Body of pancreas (tissue), 4 donors: Measurements from ENCODE around the gene CEACAM4.

Experiments
- POLR2A ChIP-seq, 3 donors: fragments of 450-650 bp; IDR thresholded peaks; one replicate each; pipeline ENCODE4 v1.6.1; 2016; ENCODE audit warnings: antibody characterized with exemption in 3 of 3, mild to moderate bottlenecking in 2 of 3
- TF ChIP-seq, protein P1 (sequence below), 7 experiments: fragments of 450-650 bp in 4 of 7; fragments of 200-600 bp in 3 of 7; sonication (generic) in 3 of 7; IDR thresholded peaks; one replicate each; pipeline ENCODE4 v1.5.1; 2016 to 2019; ENCODE audit warnings: antibody characterized with exemption in 7 of 7

DNA sequence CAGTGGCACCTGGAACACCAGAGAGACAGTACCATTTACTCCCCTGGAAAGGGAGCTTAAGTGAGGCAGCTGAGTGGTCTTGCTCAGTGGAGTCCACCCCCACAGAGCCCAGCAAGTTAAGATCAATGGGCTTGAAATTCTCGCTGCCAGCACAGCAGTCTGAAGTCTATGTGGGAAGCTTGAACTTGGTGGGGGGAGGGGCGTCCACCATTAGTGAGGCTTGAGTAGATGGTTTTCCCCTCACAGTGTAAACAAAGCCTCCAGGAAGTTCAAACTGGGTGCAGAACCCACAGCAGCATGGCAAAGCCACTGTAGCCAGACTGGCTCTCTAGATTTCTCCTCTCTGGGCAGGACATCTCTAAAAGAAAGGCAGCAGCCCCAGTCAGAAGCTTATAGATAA, 30.3 kb upstream of the CEACAM4 start:
- TF ChIP-seq, protein P1, sequence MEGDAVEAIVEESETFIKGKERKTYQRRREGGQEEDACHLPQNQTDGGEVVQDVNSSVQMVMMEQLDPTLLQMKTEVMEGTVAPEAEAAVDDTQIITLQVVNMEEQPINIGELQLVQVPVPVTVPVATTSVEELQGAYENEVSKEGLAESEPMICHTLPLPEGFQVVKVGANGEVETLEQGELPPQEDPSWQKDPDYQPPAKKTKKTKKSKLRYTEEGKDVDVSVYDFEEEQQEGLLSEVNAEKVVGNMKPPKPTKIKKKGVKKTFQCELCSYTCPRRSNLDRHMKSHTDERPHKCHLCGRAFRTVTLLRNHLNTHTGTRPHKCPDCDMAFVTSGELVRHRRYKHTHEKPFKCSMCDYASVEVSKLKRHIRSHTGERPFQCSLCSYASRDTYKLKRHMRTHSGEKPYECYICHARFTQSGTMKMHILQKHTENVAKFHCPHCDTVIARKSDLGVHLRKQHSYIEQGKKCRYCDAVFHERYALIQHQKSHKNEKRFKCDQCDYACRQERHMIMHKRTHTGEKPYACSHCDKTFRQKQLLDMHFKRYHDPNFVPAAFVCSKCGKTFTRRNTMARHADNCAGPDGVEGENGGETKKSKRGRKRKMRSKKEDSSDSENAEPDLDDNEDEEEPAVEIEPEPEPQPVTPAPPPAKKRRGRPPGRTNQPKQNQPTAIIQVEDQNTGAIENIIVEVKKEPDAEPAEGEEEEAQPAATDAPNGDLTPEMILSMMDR (IDR thresholded peaks at IDR 0.05) = no peak
- TF ChIP-seq POLR2A (IDR thresholded peaks at IDR 0.05) = no peak
